Sigmoid colon (tissue), 3 donors: ENCODE data around the gene MAGI2.

Source experiments
- CTCF ChIP-seq, 4 experiments: fragments of 450-650 bp in 3 of 4; fragments of 200-600 bp in 1 of 4; IDR thresholded peaks; one replicate each; pipeline ENCODE4 v1.5.1; 2016 to 2019; ENCODE audit warnings: antibody characterized with exemption in 4 of 4, mild to moderate bottlenecking in 3 of 4, moderate library complexity in 2 of 4
- POLR2A ChIP-seq, 2 donors: fragments of 450-650 bp; IDR thresholded peaks; one replicate each; pipeline ENCODE4 v1.6.1; 2016; ENCODE audit warnings: antibody characterized with exemption in 2 of 2, mild to moderate bottlenecking in 2 of 2, moderate library complexity in 2 of 2

GRCh38 chr7:77983973-77984372, 1469.5 kb downstream of the MAGI2 start:
- TF ChIP-seq CTCF (IDR thresholded peaks at IDR 0.05): no peak
- TF ChIP-seq POLR2A (IDR thresholded peaks at IDR 0.05): no peak
